ENCODE measurements around the gene ARHGAP22.

ARHGAP22 gene

GRCh38 chr10:48574817-48575380 is 30.0 kb downstream of the ARHGAP22 start:
- peaks cover 0 to 3% (median 0%) of the 10 kb centered on the region in 5 donors for H3K27me3 ChIP-seq (ENCODE audit: control insufficient read depth in 5 of 5, insufficient read depth in 4 of 5, low read length in 5 of 5)
- peaks cover 0 to 15% (median 0%) of the 10 kb centered on the region in 5 donors for H3K4me1 ChIP-seq (ENCODE audit: control insufficient read depth in 5 of 5, insufficient read depth in 5 of 5, low read length in 5 of 5)
- no peaks in the 10 kb centered on the region for H3K9me3 ChIP-seq (ENCODE audit: control insufficient read depth in 5 of 5, low read length in 5 of 5)
- H3K4me3 ChIP-seq (ENCODE audit: low read depth in 1 of 5, low read length in 5 of 5): no peak overlapping the region
- no peak overlapping the region for H3K9ac ChIP-seq (ENCODE audit: low read length in 5 of 5)
- no peak overlapping the region for H3K27ac ChIP-seq (ENCODE audit: low read depth, low read length)
- no peaks in the 10 kb centered on the region for H3K36me3 ChIP-seq (ENCODE audit: control insufficient read depth in 5 of 5, insufficient read depth in 5 of 5, low read length in 5 of 5)

GRCh38 chr10:48574322-48574796 is 30.5 kb downstream of the ARHGAP22 start:
- Histone ChIP-seq H3K9me3 (ENCODE audit: control insufficient read depth in 5 of 5, low read length in 5 of 5) (no peaks in the 10 kb centered on the region), H3K36me3 (ENCODE audit: control insufficient read depth in 5 of 5, insufficient read depth in 5 of 5, low read length in 5 of 5) (no peaks in the 10 kb centered on the region), H3K27me3 (ENCODE audit: control insufficient read depth in 5 of 5, insufficient read depth in 4 of 5, low read length in 5 of 5) (peaks cover 0 to 1% (median 0%) of the 10 kb centered on the region in 5 donors), H3K4me1 (ENCODE audit: control insufficient read depth in 5 of 5, insufficient read depth in 5 of 5, low read length in 5 of 5) (peaks cover 0 to 12% (median 0%) of the 10 kb centered on the region in 5 donors), H3K9ac (ENCODE audit: low read length in 5 of 5) (no peak overlapping the region), H3K4me3 (ENCODE audit: low read depth in 1 of 5, low read length in 5 of 5) (no peak overlapping the region), H3K27ac (ENCODE audit: low read depth, low read length) (no peak overlapping the region)

- H3K4me3 ChIP-seq (ENCODE audit: low read depth in 1 of 5, low read length in 5 of 5): no peak overlapping the region
- H3K9me3 ChIP-seq (ENCODE audit: control insufficient read depth in 5 of 5, low read length in 5 of 5): no peaks in the 10 kb centered on the region
- H3K4me1 ChIP-seq (ENCODE audit: control insufficient read depth in 5 of 5, insufficient read depth in 5 of 5, low read length in 5 of 5): peaks cover 0 to 6% (median 0%) of the 10 kb centered on the region in 5 donors
- no peaks in the 10 kb centered on the region for H3K27me3 ChIP-seq (ENCODE audit: control insufficient read depth in 5 of 5, insufficient read depth in 4 of 5, low read length in 5 of 5)
- H3K36me3 ChIP-seq (ENCODE audit: control insufficient read depth in 5 of 5, insufficient read depth in 5 of 5, low read length in 5 of 5): no peaks in the 10 kb centered on the region
- no peak overlapping the region for H3K27ac ChIP-seq (ENCODE audit: low read depth, low read length)
- H3K9ac ChIP-seq (ENCODE audit: low read length in 5 of 5): no peak overlapping the region
These were observed 31.8 kb downstream of the ARHGAP22 start for GRCh38 chr10:48573045-48573444.

GRCh38 chr10:48572414-48572813 is 32.5 kb downstream of the ARHGAP22 start:
- Histone ChIP-seq H3K9me3 (ENCODE audit: control insufficient read depth in 5 of 5, low read length in 5 of 5) (no peaks in the 10 kb centered on the region), H3K9ac (ENCODE audit: low read length in 5 of 5) (no peak overlapping the region), H3K36me3 (ENCODE audit: control insufficient read depth in 5 of 5, insufficient read depth in 5 of 5, low read length in 5 of 5) (no peaks in the 10 kb centered on the region), H3K4me1 (ENCODE audit: control insufficient read depth in 5 of 5, insufficient read depth in 5 of 5, low read length in 5 of 5) (peaks cover 0 to 5% (median 0%) of the 10 kb centered on the region in 5 donors), H3K27me3 (ENCODE audit: control insufficient read depth in 5 of 5, insufficient read depth in 4 of 5, low read length in 5 of 5) (no peaks in the 10 kb centered on the region), H3K4me3 (ENCODE audit: low read depth in 1 of 5, low read length in 5 of 5) (no peak overlapping the region), H3K27ac (ENCODE audit: low read depth, low read length) (no peak overlapping the region)

- Histone ChIP-seq H3K27me3 (ENCODE audit: control insufficient read depth in 5 of 5, insufficient read depth in 4 of 5, low read length in 5 of 5) (no peaks in the 10 kb centered on the region), H3K36me3 (ENCODE audit: control insufficient read depth in 5 of 5, insufficient read depth in 5 of 5, low read length in 5 of 5) (no peaks in the 10 kb centered on the region), H3K27ac (ENCODE audit: low read depth, low read length) (no peak overlapping the region), H3K9me3 (ENCODE audit: control insufficient read depth in 5 of 5, low read length in 5 of 5) (no peaks in the 10 kb centered on the region), H3K4me1 (ENCODE audit: control insufficient read depth in 5 of 5, insufficient read depth in 5 of 5, low read length in 5 of 5) (no peaks in the 10 kb centered on the region), H3K4me3 (ENCODE audit: low read depth in 1 of 5, low read length in 5 of 5) (no peak overlapping the region), H3K9ac (ENCODE audit: low read length in 5 of 5) (no peak overlapping the region)
These were observed 36.3 kb downstream of the ARHGAP22 start for GRCh38 chr10:48568546-48568945.

GRCh38 chr10:48568131-48568530 is 36.7 kb downstream of the ARHGAP22 start:
- Histone ChIP-seq H3K27me3 (ENCODE audit: control insufficient read depth in 5 of 5, insufficient read depth in 4 of 5, low read length in 5 of 5) (no peaks in the 10 kb centered on the region), H3K27ac (ENCODE audit: low read depth, low read length) (no peak overlapping the region), H3K9me3 (ENCODE audit: control insufficient read depth in 5 of 5, low read length in 5 of 5) (no peaks in the 10 kb centered on the region), H3K9ac (ENCODE audit: low read length in 5 of 5) (no peak overlapping the region), H3K4me3 (ENCODE audit: low read depth in 1 of 5, low read length in 5 of 5) (no peak overlapping the region), H3K4me1 (ENCODE audit: control insufficient read depth in 5 of 5, insufficient read depth in 5 of 5, low read length in 5 of 5) (no peaks in the 10 kb centered on the region), H3K36me3 (ENCODE audit: control insufficient read depth in 5 of 5, insufficient read depth in 5 of 5, low read length in 5 of 5) (no peaks in the 10 kb centered on the region)

- no peak overlapping the region for H3K27ac ChIP-seq (ENCODE audit: low read depth, low read length)
- H3K27me3 ChIP-seq (ENCODE audit: control insufficient read depth in 5 of 5, insufficient read depth in 4 of 5, low read length in 5 of 5): no peaks in the 10 kb centered on the region
- no peak overlapping the region for H3K9ac ChIP-seq (ENCODE audit: low read length in 5 of 5)
- H3K4me3 ChIP-seq (ENCODE audit: low read depth in 1 of 5, low read length in 5 of 5): no peak overlapping the region
- no peaks in the 10 kb centered on the region for H3K36me3 ChIP-seq (ENCODE audit: control insufficient read depth in 5 of 5, insufficient read depth in 5 of 5, low read length in 5 of 5)
- no peaks in the 10 kb centered on the region for H3K9me3 ChIP-seq (ENCODE audit: control insufficient read depth in 5 of 5, low read length in 5 of 5)
- H3K4me1 ChIP-seq (ENCODE audit: control insufficient read depth in 5 of 5, insufficient read depth in 5 of 5, low read length in 5 of 5): no peaks in the 10 kb centered on the region
These were observed 37.5 kb downstream of the ARHGAP22 start for GRCh38 chr10:48567346-48567745.

- H3K4me3 ChIP-seq (ENCODE audit: low read depth in 1 of 5, low read length in 5 of 5): no peak overlapping the region
These were observed 40.3 kb downstream of the ARHGAP22 start for GRCh38 chr10:48564466-48565160.

GRCh38 chr10:48557511-48558123 is 47.3 kb downstream of the ARHGAP22 start:
- Histone ChIP-seq H3K4me3 (ENCODE audit: low read depth in 1 of 5, low read length in 5 of 5) (no peak overlapping the region), H3K9me3 (ENCODE audit: control insufficient read depth in 5 of 5, low read length in 5 of 5) (no peaks in the 10 kb centered on the region), H3K27me3 (ENCODE audit: control insufficient read depth in 5 of 5, insufficient read depth in 4 of 5, low read length in 5 of 5) (no peaks in the 10 kb centered on the region), H3K27ac (ENCODE audit: low read depth, low read length) (no peak overlapping the region), H3K9ac (ENCODE audit: low read length in 5 of 5) (no peak overlapping the region), H3K4me1 (ENCODE audit: control insufficient read depth in 5 of 5, insufficient read depth in 5 of 5, low read length in 5 of 5) (peaks cover 0 to 1% (median 0%) of the 10 kb centered on the region in 5 donors), H3K36me3 (ENCODE audit: control insufficient read depth in 5 of 5, insufficient read depth in 5 of 5, low read length in 5 of 5) (no peaks in the 10 kb centered on the region)

More at GRCh38 chr10:48564466-48565160, 40.3 kb downstream of the ARHGAP22 start:
- Histone ChIP-seq H3K36me3 (ENCODE audit: control insufficient read depth in 5 of 5, insufficient read depth in 5 of 5, low read length in 5 of 5) (no peaks in the 10 kb centered on the region), H3K9ac (ENCODE audit: low read length in 5 of 5) (no peak overlapping the region), H3K27ac (ENCODE audit: low read depth, low read length) (no peak overlapping the region), H3K9me3 (ENCODE audit: control insufficient read depth in 5 of 5, low read length in 5 of 5) (no peaks in the 10 kb centered on the region), H3K4me1 (ENCODE audit: control insufficient read depth in 5 of 5, insufficient read depth in 5 of 5, low read length in 5 of 5) (no peaks in the 10 kb centered on the region), H3K27me3 (ENCODE audit: control insufficient read depth in 5 of 5, insufficient read depth in 4 of 5, low read length in 5 of 5) (no peaks in the 10 kb centered on the region)

- no peak overlapping the region for H3K4me3 ChIP-seq (ENCODE audit: low read depth in 1 of 5, low read length in 5 of 5)
- no peaks in the 10 kb centered on the region for H3K9me3 ChIP-seq (ENCODE audit: control insufficient read depth in 5 of 5, low read length in 5 of 5)
- H3K4me1 ChIP-seq (ENCODE audit: control insufficient read depth in 5 of 5, insufficient read depth in 5 of 5, low read length in 5 of 5): peaks cover 0 to 8% (median 4%) of the 10 kb centered on the region in 5 donors
- H3K27ac ChIP-seq (ENCODE audit: low read depth, low read length): no peak overlapping the region
- no peak overlapping the region for H3K9ac ChIP-seq (ENCODE audit: low read length in 5 of 5)
- H3K36me3 ChIP-seq (ENCODE audit: control insufficient read depth in 5 of 5, insufficient read depth in 5 of 5, low read length in 5 of 5): no peaks in the 10 kb centered on the region
- H3K27me3 ChIP-seq (ENCODE audit: control insufficient read depth in 5 of 5, insufficient read depth in 4 of 5, low read length in 5 of 5): no peaks in the 10 kb centered on the region
These were observed 48.2 kb downstream of the ARHGAP22 start for GRCh38 chr10:48556713-48557112.
